ENCODE results near the gene C1QTNF1. TPM values are rescaled to one million over a fixed set of nuclear protein-coding genes. Genes with fewer than 3 reads are reported as not detected.

Gene C1QTNF1
- total and polyA plus RNA-seq, 2 donors (not counting 3 experiments of a cell fraction or from before 2014, with no cell fraction given), result 2.5 to 4.0 TPM

DNA sequence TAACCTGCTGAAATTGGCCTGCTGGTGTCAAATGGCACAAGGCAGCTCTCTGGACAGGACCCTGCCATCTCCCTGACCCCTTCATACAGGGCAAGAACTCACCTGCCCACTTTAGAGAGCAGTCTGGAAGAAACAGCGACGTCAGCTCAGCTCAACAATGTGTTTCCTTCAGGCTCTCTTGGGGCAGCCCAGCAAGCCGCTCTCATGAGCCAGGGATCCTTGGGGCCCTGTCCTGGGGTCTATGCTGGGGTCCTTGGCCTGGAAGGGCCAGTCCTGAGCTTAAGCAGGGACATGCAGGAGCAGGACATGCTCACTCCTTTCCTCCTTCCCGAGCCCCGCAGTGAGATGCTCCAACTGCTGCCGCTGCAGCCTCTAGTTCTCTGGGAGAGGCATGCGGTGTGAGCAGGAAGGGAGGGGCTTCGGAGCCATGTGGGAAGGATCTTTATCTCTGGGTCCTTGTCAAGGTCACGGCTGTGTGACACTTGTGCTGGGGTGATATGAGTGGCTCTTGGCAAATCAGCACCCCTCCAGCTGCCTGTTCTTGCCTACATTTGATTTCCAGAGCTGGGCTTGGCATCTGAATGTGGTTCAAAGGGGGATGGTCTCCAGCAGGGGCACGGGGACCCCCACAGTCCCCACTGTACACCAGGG lies 3.4 kb downstream of the C1QTNF1 start:
- ChIA-PET POLR2A (no interaction called here), CTCF (interaction anchor here (1.0 to 6.2 kb wide), 8 partner anchors 10 to 374 kb away, joined by 3 to 91 read pairs (median 5); no protein-coding TSS in a partner anchor)
- no peak overlapping the region for H3K27ac ChIP-seq (ENCODE audit: insufficient read depth, low read depth, low read length)
- H3K36me3 ChIP-seq (ENCODE audit: control insufficient read depth in 2 of 2, extremely low read depth in 1 of 2, insufficient read depth in 2 of 2, low read length in 2 of 2), result no peaks in the 10 kb centered on the region
- H3K9me1 ChIP-seq (replicated peaks; ENCODE audit: control insufficient read depth, extremely low read depth, insufficient read depth, low read length), result no peaks in the 10 kb centered on the region
- FAIRE-seq, result no peak
- dilution Hi-C loops (cut with MboI; ENCODE audit: extremely low pct_ligation_motif_present, low sequenced_read_pairs) (no loop called here), intact Hi-C loops (cut with micrococcal nuclease) (loop anchor here (1.0 kb wide), 1 partner anchor 8 kb away; no protein-coding TSS in a partner anchor)
- TF ChIP-seq, protein P1, sequence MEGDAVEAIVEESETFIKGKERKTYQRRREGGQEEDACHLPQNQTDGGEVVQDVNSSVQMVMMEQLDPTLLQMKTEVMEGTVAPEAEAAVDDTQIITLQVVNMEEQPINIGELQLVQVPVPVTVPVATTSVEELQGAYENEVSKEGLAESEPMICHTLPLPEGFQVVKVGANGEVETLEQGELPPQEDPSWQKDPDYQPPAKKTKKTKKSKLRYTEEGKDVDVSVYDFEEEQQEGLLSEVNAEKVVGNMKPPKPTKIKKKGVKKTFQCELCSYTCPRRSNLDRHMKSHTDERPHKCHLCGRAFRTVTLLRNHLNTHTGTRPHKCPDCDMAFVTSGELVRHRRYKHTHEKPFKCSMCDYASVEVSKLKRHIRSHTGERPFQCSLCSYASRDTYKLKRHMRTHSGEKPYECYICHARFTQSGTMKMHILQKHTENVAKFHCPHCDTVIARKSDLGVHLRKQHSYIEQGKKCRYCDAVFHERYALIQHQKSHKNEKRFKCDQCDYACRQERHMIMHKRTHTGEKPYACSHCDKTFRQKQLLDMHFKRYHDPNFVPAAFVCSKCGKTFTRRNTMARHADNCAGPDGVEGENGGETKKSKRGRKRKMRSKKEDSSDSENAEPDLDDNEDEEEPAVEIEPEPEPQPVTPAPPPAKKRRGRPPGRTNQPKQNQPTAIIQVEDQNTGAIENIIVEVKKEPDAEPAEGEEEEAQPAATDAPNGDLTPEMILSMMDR (IDR thresholded peaks at IDR 0.05; ENCODE audit: extremely low read depth in 1 of 2, insufficient read depth in 1 of 2, low read depth in 1 of 2, low read length in 2 of 2), result no peak
- TF ChIP-seq POLR2AphosphoS5 (IDR thresholded peaks at IDR 0.05; ENCODE audit: insufficient read depth, low read depth, low read length), result no peak
- TF ChIP-seq EZH2 (IDR thresholded peaks at IDR 0.05; ENCODE audit: borderline replicate concordance, low read depth, low read length, severe bottlenecking), result peak; percentile 15
- H2AFZ ChIP-seq (ENCODE audit: low read depth, low read length), result no peak overlapping the region
- BruUV-seq (replicated peaks), result no TSS peak
- peaks cover 0 to 20% of the 10 kb centered on the region in 2 experiments for H3K27me3 ChIP-seq (ENCODE audit: control insufficient read depth in 2 of 2, insufficient read depth in 2 of 2, low read length in 2 of 2)
- no peak overlapping the region for H3K9ac ChIP-seq (replicated peaks; ENCODE audit: extremely low read depth, insufficient read depth, low read length)
- H3K79me2 ChIP-seq (ENCODE audit: control insufficient read depth, insufficient read depth, low read length), result no peaks in the 10 kb centered on the region
- H4K20me1 ChIP-seq (replicated peaks; ENCODE audit: control insufficient read depth, extremely low read depth, insufficient read depth, low read length), result no peaks in the 10 kb centered on the region
- H3K4me1 ChIP-seq (ENCODE audit: control insufficient read depth, extremely low read depth, insufficient read depth, low read length), result peaks cover 28% of the 10 kb centered on the region
- no peak overlapping the region for H3K4me2 ChIP-seq (ENCODE audit: insufficient read depth, low read length)
- no peak for DNase-seq (ENCODE audit: low read depth, low spot score)
- H3K9me3 ChIP-seq (replicated peaks; ENCODE audit: control insufficient read depth, insufficient read depth, low read length), result no peaks in the 10 kb centered on the region
- no peak overlapping the region for H3K4me3 ChIP-seq (replicated peaks in 1 of 3; ENCODE audit: insufficient read depth in 1 of 3, low read depth in 1 of 3, low read length in 3 of 3)
